AG09319 (cell line): ENCODE data around the gene GABRB1.

Source experiments
- DNase-seq: peaks from one replicate; pipeline ENCODE4 v3.0.0-alpha.2; 2010; ENCODE audit warnings: low read depth; ENCODE audit errors: extremely low read depth
- CTCF ChIP-seq: IDR thresholded peaks from 2 replicates; pipeline ENCODE4 v1.5.1; 2011; ENCODE audit warnings: low read depth, mild to moderate bottlenecking, inconsistent platforms, low read length, moderate library complexity

The GABRB1 gene

GRCh38 chr4:47235721-47236120, 204.4 kb downstream of the GABRB1 start:
- DNase-seq, result no peak
- TF ChIP-seq CTCF, result no peak

- no peak for TF ChIP-seq CTCF
- DNase-seq, result no peak
Measured at GRCh38 chr4:47238667-47239066, 207.3 kb downstream of the GABRB1 start.

DNA sequence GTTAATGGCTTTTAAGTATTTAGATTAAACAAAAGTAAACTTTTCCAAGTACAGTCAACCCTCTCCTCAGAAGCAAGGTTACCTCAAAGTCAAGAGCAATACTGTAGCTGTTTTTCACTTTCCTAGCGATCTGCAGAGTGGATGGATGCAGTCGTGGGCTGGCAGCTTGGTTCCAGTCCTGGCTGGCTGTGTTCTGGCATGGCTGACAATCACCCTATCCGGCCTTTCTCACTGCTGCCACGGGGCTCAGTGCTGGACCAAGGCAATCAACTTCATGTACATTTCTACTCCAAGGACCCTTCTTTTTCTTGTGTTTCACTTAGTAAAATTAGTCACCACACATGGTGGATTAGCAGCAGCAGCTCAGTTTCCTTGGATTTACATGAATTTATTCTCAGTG, 208.3 kb downstream of the GABRB1 start:
- no peak for TF ChIP-seq CTCF
- DNase-seq, result no peak

GRCh38 chr4:47251348-47252135, 220.2 kb downstream of the GABRB1 start:
- TF ChIP-seq CTCF, result no peak
- DNase-seq, result no peak

- DNase-seq, result no peak
- no peak for TF ChIP-seq CTCF
Measured at GRCh38 chr4:47263721-47264120, 232.4 kb downstream of the GABRB1 start.

DNA sequence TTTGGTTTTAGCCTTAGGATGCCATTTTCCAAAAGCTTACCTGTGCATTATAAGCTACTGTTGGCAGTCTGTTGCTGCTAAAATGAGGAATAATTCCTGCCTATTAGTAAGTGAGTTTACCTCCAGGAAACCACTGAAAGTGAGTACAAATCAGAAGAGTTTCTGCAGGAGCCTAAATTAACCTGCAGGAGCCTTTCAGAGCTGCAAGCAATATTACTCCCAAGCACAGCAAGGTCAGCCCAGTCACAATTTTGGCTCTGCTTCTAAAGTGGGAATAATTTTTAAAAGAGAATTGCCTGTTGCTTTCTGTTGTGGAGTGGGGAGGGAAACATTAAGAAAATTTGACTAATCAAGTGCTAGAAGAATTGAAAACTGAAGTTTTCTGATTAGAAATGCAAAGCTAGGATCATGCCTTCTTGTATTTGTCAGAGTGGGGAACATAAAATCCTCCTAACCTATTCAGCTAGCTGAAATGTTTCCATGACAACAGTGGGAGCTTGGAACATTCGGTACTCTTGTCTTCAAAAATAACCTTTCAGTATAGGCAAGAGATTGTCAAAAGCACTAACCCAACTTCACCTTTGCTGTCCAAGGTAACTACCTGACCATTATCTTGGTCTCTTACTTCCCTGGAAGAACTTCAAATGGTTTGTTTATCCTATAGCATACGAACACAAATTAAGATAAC, 239.0 kb downstream of the GABRB1 start:
- no peak for DNase-seq
- TF ChIP-seq CTCF, result no peak

- no peak for DNase-seq
- TF ChIP-seq CTCF, result no peak
Measured at GRCh38 chr4:47271291-47271690, 239.9 kb downstream of the GABRB1 start.
